ENCODE measurements around the gene TRAIP.

DNA sequence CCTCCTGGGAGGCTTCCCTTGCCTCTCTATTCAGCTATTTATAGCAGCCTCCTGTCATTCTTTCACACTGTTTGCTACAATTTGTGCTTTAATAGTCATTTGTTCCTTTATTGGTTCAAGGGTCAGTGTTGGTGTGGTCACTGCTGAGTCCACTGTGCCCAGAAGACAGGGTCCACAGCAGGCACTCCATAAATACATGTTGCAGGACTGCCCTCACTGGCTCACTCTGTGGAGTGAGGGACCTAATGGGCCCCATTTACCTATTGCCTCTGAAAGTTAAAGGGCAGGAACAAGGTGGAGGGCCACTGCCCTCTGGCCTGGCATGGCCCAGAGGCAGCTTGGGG lies 30.5 kb upstream of the TRAIP start:
- TF ChIP-seq, protein P1, sequence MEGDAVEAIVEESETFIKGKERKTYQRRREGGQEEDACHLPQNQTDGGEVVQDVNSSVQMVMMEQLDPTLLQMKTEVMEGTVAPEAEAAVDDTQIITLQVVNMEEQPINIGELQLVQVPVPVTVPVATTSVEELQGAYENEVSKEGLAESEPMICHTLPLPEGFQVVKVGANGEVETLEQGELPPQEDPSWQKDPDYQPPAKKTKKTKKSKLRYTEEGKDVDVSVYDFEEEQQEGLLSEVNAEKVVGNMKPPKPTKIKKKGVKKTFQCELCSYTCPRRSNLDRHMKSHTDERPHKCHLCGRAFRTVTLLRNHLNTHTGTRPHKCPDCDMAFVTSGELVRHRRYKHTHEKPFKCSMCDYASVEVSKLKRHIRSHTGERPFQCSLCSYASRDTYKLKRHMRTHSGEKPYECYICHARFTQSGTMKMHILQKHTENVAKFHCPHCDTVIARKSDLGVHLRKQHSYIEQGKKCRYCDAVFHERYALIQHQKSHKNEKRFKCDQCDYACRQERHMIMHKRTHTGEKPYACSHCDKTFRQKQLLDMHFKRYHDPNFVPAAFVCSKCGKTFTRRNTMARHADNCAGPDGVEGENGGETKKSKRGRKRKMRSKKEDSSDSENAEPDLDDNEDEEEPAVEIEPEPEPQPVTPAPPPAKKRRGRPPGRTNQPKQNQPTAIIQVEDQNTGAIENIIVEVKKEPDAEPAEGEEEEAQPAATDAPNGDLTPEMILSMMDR (IDR thresholded peaks at IDR 0.05), result no peak
- no peak for TF ChIP-seq POLR2A (IDR thresholded peaks at IDR 0.05)
- no peak for TF ChIP-seq POLR2AphosphoS5 (IDR thresholded peaks at IDR 0.05)
- TF ChIP-seq EP300 (IDR thresholded peaks at IDR 0.05), result no peak

Data from gastroesophageal sphincter (tissue), 3 donors.